ENCODE results near the gene AUTS2.

DNA sequence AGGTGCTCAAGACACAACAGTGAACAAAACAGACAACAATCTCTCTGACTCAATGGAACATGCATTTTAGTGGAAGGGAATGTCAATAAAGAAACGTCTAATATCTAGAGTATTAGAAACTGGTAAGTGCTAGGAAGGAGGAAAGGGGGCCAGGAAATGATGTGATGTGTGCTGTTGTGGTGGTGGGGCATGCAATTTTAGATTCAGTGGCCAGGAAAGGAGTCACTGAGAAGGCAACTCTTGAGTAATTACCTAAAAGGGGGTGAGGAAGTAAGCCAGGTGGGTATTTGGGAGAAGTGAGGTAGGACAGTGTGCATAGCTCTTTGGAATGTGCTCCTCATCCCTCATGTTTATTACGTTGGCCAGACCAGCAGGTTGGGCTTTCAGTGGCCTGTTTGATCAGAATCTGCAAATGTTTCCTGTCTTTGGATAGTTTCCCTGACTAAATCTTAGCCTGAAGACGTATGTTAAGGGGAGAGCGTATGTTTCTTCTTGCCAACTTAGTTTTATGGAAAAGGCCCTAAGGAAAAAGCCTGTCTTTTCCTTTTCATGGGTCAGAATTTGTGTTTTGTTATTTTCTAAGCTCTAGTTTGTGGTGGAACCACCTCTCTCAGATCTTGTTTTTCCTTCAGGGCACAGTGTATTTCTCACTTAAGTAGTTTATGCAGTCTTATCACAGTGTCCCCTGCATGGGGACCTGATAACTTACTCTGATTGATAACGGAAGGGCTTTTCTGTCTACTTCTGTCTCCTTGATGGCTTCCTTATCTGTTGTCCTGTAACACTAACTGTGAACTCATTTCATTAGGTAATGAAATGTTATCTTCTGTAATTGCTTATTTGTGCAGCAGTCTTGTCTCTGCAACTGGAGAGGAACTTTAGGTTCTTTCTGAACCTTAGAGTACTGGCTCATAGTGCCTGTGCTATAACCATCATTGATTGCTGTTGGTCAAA lies 203.7 kb downstream of the AUTS2 start:
- no peak for TF ChIP-seq POLR2A (IDR thresholded peaks at IDR 0.05)
- TF ChIP-seq CTCF (IDR thresholded peaks at IDR 0.05) = no peak
